GM18909 (cell line): ENCODE results near the gene MEA1.
"Not testable (repeated sequence)": the region's sequence is repeated elsewhere in the genome, so short reads cannot be mapped to it uniquely, and the experiment has no call there.

Experiments used
- ATAC-seq: cut with Tn5 transposase; IDR thresholded peaks from one replicate; pipeline ENCODE4 v1.9.1; 2021; ENCODE audit warnings: mild to moderate bottlenecking; ENCODE audit not compliant: unreplicated experiment, poor library complexity

Gene MEA1

DNA sequence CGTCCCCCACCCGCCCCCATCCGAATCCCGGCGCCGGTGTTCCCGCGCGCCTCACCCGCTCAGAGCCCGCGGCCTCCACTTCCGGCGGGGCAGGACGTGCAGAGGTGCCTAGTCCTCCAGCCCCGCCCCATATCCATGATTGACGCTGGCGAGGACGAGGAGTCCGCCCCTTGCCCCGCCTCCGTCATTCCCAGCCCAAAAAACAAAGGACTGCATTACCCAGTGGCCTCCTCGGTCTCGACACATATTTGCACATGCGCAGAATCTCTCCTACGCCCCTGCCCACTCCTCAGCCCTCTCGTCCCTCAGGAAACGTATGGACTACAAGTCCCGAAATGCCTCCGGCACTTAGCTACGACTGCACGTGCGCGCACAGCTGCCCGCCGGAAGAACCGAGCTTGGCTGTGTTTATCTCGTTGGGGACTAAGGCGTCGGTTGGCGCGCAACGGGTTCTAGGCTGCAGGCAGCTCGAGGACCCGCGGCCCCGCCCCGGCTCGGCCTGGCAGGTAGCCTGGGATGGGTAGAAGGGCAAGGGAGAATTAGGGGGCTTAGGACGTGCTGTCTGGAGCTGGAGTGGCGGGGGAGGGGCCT is at the start of gene MEA1, which contains the start of gene KLHDC3:
Gene MEA1, minus strand, starts transcription at position 104 of the 591 bp plus-strand sequence. CDS start 133 bp downstream, outside the sequence.
Gene KLHDC3, plus strand, starts transcription at position 407 of the 591 bp plus-strand sequence. CDS start 2,944 bp downstream, outside the sequence.
- peak; percentile 92 for ATAC-seq

DNA sequence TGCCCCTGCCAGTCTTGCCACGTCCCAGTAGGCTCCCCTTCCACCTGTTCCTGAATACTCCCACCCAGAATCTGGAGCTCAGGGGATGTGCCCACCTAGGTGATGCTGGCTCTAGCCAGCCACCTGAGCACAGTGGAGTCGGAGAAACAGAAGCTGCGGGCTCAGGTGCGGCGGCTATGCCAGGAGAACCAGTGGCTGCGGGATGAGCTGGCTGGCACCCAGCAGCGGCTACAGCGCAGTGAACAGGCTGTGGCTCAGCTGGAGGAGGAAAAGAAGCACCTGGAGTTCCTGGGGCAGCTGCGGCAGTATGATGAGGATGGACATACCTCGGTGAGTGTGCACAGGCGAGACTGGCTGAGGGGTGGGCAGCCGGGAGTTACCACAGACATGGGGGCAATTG is 49.1 kb upstream of the MEA1 start:
- ATAC-seq = no peak

- no peak for ATAC-seq
Observed at GRCh38 chr6:43061861-43062260, 48.1 kb upstream of the MEA1 start.

DNA sequence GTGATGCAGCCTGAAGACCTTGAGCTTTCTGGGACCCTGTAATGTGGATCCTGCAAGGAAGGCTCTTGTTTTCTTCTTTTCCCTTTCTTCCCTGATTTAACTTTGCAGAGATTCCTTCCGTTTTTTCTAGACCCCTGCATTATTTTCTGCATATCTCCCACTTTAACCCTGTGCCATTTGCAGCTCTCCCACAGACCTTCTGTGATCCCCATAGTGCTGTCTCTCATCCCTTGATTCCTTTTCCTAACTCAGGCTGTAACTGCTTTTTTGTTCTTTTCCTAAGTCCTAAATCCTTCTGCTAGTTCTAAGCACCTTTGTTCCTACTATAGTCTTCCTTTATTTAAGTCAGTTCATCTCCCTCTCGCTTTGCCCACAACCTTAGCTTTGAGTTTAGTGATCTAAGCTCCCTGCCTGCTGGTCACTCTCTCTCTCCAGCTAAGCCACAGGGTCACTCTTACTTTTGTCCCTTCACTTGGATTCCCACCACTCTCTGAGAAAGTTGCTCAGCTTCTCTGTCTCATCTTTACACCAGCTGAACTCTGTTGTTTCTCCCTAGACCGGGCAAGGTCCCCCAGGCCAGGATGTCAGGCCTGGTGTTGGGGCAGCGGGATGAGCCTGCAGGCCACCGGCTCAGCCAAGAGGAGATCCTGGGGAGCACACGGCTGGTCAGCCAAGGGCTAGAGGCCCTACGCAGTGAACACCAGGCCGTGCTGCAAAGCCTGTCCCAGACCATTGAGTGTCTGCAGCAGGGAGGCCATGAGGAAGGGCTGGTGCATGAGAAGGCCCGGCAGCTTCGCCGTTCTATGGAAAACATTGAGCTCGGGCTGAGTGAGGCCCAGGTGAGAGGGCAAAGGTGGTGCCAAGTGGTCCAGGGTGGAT is 47.2 kb upstream of the MEA1 start:
- no peak for ATAC-seq

DNA sequence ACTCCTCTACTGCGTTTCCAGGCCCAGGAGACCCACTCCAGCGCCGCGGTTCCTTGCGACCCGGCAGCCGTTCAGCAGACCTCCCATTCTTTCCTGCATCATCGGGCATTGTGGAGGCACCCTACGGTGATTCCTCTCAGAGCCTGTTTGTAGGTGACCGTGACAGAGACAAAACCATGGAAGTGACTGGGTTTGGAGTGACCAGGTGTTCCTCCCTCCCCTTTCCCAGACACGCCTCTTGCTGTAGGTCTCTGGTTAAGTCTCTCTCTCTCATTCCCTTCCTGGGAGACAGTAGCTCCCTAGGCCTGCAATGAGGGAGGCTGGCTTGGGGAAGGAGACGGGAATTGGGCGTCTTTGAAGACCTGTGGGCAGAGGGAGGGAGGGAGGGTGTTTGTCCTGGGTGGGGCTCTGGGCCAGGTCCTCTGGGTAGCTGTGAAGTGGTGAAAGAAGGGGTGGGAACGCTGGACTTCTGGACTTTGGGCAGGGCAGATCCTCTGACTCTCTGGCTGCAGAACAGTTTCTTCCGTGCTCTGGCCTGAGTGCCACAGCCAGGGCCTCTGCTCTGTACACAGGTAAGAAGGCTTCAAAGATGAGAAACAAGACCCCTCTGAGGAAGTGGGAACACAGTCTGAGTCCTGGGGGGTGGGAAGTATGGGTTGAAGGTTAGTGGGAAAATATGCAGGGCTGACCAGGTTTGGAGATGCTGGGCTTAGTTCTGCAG is 46.4 kb upstream of the MEA1 start:
- ATAC-seq = no peak

DNA sequence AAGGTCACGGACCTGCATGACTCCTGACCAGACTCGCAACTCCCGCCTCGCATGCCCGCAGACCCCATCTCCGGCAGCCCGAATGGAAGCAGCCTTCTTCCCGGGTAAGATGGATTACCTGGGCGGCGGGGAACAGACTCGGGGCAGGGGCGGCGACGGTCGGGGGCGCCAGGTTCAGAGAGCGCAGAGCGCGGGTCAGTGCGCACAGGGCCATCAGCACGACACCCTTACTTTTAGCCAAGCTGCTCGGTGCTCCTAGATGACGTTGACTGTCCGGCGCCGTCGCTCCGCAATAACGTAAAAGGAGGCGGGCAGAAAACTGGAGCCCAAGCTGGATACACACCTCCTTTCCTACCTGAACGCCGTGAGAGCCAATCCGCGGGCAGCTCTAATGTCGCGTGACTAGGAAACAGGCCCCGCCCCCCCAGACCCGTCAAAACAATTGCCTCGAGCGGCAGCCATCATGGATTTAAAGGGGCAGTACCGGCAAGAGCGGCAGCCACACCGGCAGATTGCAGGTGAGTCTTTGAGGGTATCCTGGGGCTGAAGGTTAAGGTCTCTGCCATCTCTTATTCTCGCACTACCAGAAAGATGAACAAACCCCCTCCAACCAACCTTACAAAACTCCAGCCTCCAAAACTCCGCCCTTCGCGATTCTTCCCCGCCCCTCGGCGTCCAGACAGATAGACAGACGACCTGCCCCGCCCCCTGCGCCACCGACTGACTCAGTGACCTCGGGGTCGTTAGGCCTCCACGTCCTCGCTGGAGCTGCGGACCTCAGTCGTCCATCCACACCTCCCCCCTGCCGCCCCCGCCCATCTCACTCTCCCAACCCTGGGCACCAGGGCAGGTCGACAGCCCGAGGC is 45.7 kb upstream of the MEA1 start, which contains the start of the genes KLC4 and MRPL2:
Gene KLC4, plus strand, starts transcription at position 464 of the 866 bp plus-strand sequence. CDS start 1,705 bp downstream, outside the sequence.
Gene MRPL2, minus strand, starts transcription at position 267 of the 866 bp plus-strand sequence. Its CDS starts 53 bp downstream, at position 214.
- peak; percentile 83 for ATAC-seq

GRCh38 chr6:43058531-43058930 is 44.8 kb upstream of the MEA1 start:
- ATAC-seq = no peak

DNA sequence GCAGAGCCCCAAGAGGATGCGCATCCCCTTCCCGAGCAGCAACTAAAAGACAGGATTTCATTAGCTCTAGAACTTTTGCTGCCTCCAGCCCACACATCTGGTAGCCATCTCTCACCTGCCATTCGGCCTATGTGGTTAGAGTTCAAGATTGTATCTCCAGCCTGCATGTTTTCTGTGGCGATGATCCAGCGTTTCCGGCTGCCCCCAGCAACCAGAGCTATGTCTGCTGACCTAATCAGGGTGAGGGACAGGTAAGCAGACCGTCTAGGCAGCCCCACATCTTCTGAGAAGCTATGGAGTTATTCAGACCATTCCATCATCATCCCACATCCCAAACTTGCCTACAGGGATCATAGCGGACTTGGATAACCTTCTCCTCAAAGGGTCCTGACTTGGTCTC is 42.2 kb upstream of the MEA1 start:
- ATAC-seq = no peak

- ATAC-seq = no peak
Observed at GRCh38 chr6:43054206-43054943, 40.6 kb upstream of the MEA1 start.

DNA sequence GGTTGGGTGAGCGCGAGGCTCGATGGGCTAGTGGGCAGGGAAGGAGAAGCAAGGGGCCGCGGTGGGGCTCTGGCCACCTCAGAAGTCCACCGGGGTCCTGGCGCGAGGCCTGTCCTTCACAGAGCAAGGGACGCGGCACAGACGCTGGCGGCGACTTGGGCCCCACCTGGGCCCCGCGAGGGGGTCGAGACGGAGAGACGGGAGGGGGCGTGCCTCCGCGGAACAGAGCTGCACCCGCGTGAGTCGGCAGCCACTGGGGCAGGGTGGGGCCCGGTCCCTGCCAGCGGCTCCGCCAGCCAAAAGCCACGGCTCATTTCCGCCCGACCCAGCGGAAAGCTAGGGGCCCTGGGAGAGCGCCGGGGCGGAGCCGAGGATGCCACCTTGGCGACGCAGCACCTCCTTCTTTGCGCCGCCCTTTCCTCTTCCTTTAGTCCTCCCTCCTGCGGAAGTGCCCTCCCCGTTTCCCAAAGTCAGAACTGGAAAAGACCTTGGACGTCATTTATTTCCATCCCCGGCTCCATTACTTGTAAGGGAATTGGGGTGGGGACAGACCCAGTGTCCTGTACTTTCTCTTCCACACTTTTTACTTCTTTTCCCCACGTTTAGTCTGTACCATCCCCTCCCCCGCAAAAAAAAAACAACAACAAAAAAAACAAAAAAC is 39.9 kb upstream of the MEA1 start, which contains the start of gene CUL7:
Gene CUL7, minus strand, starts transcription at position 307 of the 661 bp plus-strand sequence. CDS start 1,063 bp downstream, outside the sequence.
- ATAC-seq = peak; percentile 86

DNA sequence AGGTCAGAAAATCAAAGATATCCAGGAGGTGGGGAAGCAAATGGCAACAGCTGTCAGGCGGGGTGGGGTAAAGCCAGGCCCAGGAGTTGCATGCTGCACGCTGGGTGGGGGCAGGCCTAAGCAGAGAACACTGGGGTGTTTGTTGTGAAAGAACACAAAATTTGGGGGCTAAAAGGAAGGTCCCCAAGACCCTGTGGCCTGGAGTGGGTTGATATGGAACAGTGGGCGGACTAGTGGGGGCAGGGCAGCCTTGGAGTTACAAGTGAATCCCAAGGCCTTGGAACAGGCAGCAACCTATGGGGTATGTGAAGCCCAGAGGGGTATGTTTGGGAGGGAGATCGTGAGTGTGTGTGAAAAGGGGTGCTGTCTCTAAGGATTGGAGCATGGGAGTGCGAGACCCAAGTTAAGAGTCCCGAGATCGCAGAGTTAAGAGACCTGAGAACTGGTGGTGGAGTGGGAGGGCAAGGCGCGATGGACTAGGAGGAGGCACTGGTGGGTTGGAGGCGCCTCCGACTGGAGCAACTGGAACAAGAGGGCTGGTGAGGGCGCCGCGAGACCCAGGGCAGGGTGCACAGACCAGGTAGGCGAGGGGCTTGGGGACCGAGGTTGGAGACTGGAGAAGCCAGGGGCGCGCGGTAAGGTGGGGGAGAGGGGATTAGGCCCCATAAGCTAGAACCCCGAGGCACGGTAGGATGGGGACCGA is 39.2 kb upstream of the MEA1 start:
- ATAC-seq = peak; percentile 19

DNA sequence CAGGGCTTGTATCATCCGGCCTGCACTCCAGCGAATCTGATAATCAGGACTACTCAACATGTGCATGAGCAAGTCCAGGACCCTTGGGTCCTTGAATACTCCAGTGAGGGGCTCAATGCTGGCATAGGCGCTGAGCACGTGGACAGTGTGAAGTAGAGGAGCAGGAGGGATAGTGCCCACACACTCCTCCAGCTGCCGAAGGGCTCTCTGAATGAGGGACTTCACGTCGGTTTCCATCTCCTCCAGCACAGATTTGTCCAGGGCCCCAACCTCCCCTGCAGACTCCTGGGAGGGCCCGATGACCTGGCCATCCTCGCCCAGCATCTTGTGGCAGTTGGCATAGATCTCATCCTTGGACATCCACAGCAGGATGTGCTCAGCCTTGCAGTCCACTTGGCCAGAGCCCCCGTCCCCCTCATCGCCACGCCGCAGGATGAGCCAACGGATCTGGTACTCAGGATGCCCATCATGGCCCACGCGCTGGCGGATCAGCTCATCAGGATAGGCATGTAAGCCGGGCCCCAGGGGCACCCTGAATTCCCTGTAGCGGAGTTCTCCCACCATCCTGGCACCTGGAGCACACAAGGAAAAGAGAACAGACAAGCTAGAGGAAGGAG is 38.6 kb upstream of the MEA1 start:
- ATAC-seq = no peak

DNA sequence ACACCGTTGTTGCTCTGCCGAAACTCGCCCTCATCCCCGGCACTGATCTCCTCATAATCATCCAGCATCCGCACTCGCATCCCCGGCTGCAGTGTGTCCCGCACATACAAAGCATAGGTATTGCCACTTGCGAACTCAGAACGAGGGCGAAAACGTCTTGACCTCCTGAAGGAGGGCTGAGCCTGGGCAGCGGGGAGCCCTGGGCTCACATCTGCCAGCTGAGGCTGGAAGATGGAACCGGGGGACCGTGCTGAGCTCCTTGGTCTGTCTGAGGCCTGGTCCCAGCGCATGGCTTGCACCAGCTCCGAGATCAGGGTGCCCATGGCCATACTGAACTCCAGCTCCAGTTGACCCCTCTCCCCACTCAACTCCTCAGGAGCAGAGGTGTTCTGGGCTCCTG is 37.2 kb upstream of the MEA1 start:
- no peak for ATAC-seq

DNA sequence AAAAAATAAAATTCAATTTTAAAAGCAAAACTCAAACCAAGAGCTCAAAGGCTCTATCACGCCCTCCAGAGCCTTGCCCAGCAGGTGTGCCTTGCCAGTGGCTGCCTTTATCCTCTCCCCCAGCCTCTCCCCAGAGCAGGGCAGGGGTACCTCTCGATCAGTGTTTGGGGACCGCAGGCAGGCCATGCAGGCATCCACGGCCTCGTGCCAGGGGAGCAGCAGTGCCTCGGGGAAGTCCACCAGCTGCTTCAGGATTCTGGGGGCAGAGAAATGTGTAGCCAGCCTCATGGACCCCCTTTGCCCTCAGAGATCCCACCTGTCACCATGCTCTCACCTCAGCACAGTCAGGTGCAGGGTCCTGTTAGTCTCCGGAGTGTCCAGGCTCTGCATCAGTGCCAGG is 34.3 kb upstream of the MEA1 start:
- no peak for ATAC-seq

DNA sequence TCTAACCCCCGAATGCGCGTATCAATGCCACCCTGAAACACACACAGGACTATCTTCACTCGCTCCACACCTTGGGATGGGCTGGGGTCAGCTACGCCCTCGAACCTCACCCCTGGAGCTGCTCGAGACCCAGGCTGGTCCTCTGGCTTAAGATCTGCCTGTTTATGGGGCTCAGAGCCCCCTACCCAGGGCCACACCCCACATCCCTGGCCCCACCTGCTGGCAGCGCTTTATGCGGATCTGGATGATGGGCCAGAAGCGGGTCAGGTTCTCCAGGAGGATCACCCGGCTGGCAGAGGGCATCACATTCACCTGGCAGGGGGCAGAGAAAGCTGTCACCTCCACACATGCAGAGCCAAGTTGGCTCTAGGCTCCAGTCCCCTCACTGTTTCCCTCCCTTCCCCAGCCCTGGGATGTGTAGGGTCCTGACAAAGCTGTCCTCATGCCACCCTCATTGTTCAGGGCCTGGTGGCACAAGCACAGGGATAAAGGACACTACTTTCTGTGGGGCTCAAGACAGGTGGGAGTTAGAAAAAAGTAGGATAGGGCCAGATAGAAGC is 31.7 kb upstream of the MEA1 start:
- no peak for ATAC-seq

- ATAC-seq = no peak
Observed at GRCh38 chr6:43043310-43043709, 29.6 kb upstream of the MEA1 start.

DNA sequence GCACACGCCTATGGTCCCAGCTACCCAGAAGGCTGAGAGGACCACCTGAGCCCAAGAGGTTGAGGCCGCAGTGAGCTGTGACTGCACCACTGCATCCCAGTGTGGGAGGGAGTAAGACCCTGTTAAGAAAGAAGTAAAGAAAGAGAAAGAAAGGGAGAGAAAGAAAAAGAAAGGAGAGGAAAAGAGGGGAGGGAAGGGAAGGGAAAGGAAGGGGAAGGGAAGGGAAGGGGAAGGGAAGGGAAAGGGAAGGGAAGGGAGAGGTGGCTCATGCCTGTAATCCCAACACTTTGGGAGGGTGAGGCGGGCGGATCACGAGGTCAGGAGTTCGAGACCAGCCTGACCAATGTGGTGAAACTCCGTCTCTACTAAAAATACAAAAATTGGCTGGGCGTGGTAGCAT is 27.7 kb upstream of the MEA1 start:
- not testable (repeated sequence) for ATAC-seq
